ENCODE measurements around the gene CD63. TPM values are rescaled to one million over a fixed set of nuclear protein-coding genes. Genes with fewer than 3 reads are reported as not detected.
"Not testable (repeated sequence)": the region's sequence is repeated elsewhere in the genome, so short reads cannot be mapped to it uniquely, and the experiment has no call there.

Gene CD63
- total and polyA plus RNA-seq, 2 of the 13 experiments (the other 11 are each of a cell fraction or from before 2014, with no cell fraction given), result 234 to 277 TPM

GRCh38 chr12:55760663-55761062, 31.9 kb upstream of the CD63 start:
- Histone ChIP-seq H3K27me3 (ENCODE audit: control insufficient read depth in 1 of 2, insufficient read depth in 2 of 2, low read length in 2 of 2) (no peaks in the 10 kb centered on the region), H3K9me3 (ENCODE audit: low read length) (no peaks in the 10 kb centered on the region), H3K79me2 (ENCODE audit: insufficient read depth, low read length) (no peaks in the 10 kb centered on the region), H3K27ac (ENCODE audit: extremely low read length, insufficient read depth, low read length) (no peak overlapping the region), H2AFZ (ENCODE audit: low read length) (no peak overlapping the region), H3K4me3 (replicated peaks in 1 of 3; ENCODE audit: insufficient read depth in 1 of 3, low read depth in 2 of 3, low read length in 3 of 3) (no peak overlapping the region), H3K9ac (ENCODE audit: insufficient read depth, low read depth, low read length) (no peak overlapping the region), H4K20me1 (ENCODE audit: insufficient read depth, low read length) (no peaks in the 10 kb centered on the region), H3K4me2 (ENCODE audit: low read depth, low read length) (no peak overlapping the region), H3K4me1 (ENCODE audit: insufficient read depth, low read length) (no peaks in the 10 kb centered on the region), H3K36me3 (replicated peaks in 1 of 2; ENCODE audit: control insufficient read depth in 1 of 2, insufficient read depth in 2 of 2, low read length in 2 of 2) (peaks cover 14 to 70% of the 10 kb centered on the region in 2 experiments; a peak in 4 of 5 replicates)
- no TSS peak for BruUV-seq (replicated peaks)
- WGBS (ENCODE audit: low lambda C conversion rate), result 96% methylated on average over 6 of the region's 6 CpGs
- in situ Hi-C loops (cut with HindIII; ENCODE audit: extremely low pct_ligation_motif_present, low pct_unique_long_range_greater_than_20kb), result no loop called here
- ChIA-PET POLR2A (no interaction called here), CTCF (ENCODE audit: low intra/inter-chr PET ratio, low total read pairs) (no interaction called here)
- no peak for TF ChIP-seq ATF5 (CRISPR knock-in tag; IDR thresholded peaks at IDR 0.05; ENCODE audit: low read depth)
- no peak for TF ChIP-seq ZNF816 (CRISPR knock-in tag; IDR thresholded peaks at IDR 0.05; ENCODE audit: borderline replicate concordance)
- TF ChIP-seq EEA1 (CRISPR knock-in tag; IDR thresholded peaks at IDR 0.05; ENCODE audit: borderline replicate concordance), result no peak
- TF ChIP-seq SRSF9 (IDR thresholded peaks at IDR 0.05; ENCODE audit: borderline replicate concordance, insufficient read depth, low read depth, low read length, poor library complexity, severe bottlenecking), result no peak
- no peak for TF ChIP-seq JUN (CRISPR knock-in tag; IDR thresholded peaks at IDR 0.05)
- TF ChIP-seq SOX6 (IDR thresholded peaks at IDR 0.05), result no peak
- TF ChIP-seq SOX6 (CRISPR knock-in tag; IDR thresholded peaks at IDR 0.05), result no peak
- no peak for TF ChIP-seq ZNF784 (CRISPR knock-in tag; IDR thresholded peaks at IDR 0.05; ENCODE audit: borderline replicate concordance)
- intact Hi-C loops (cut with micrococcal nuclease; ENCODE audit: unreplicated experiment), result no loop called here
- ATAC-seq (no peak), FAIRE-seq (no peak), DNase-seq (ENCODE audit: low spot score) (no peak)

GRCh38 chr12:55758575-55758974, 29.8 kb upstream of the CD63 start:
- H3K9me3 ChIP-seq (ENCODE audit: low read length); H3K27ac ChIP-seq (ENCODE audit: extremely low read length, insufficient read depth, low read length); intact Hi-C loops (cut with micrococcal nuclease; ENCODE audit: unreplicated experiment); H3K4me1 ChIP-seq (ENCODE audit: insufficient read depth, low read length); H4K20me1 ChIP-seq (ENCODE audit: insufficient read depth, low read length); H3K4me3 ChIP-seq (replicated peaks in 1 of 3; ENCODE audit: insufficient read depth in 1 of 3, low read depth in 2 of 3, low read length in 3 of 3); FAIRE-seq; DNase-seq (ENCODE audit: low spot score); H3K4me2 ChIP-seq (ENCODE audit: low read depth, low read length); in situ Hi-C loops (cut with HindIII; ENCODE audit: extremely low pct_ligation_motif_present, low pct_unique_long_range_greater_than_20kb); H3K79me2 ChIP-seq (ENCODE audit: insufficient read depth, low read length); H2AFZ ChIP-seq (ENCODE audit: low read length); CTCF ChIA-PET (ENCODE audit: low intra/inter-chr PET ratio, low total read pairs); H3K9ac ChIP-seq (ENCODE audit: insufficient read depth, low read depth, low read length); H3K27me3 ChIP-seq (ENCODE audit: control insufficient read depth in 1 of 2, insufficient read depth in 2 of 2, low read length in 2 of 2); BruUV-seq (replicated peaks); POLR2A ChIA-PET; ATAC-seq: not testable (repeated sequence)
- peaks cover 21 to 73% of the 10 kb centered on the region in 2 experiments; a peak in 4 of 5 replicates for H3K36me3 ChIP-seq (replicated peaks in 1 of 2; ENCODE audit: control insufficient read depth in 1 of 2, insufficient read depth in 2 of 2, low read length in 2 of 2)
- WGBS (ENCODE audit: low lambda C conversion rate), result 98% methylated on average over 4 of the region's 4 CpGs

Data from HepG2 (cell line).